Measurements from ENCODE around the gene UBE3D. TPM values are rescaled to one million over a fixed set of nuclear protein-coding genes. Genes with fewer than 3 reads are reported as not detected.
"Not testable (repeated sequence)": the region's sequence is repeated elsewhere in the genome, so short reads cannot be mapped to it uniquely, and the experiment has no call there.

UBE3D gene
- total RNA-seq, 3 donors from 2014 or later (not counting 1 experiment from before 2014, with no cell fraction given) = 6.6 to 7.9 (median 7.2) TPM

GRCh38 chr6:82954356-82954755, 111.3 kb downstream of the UBE3D start:
- no peak for DNase-seq
- no peaks in the 10 kb centered on the region for H3K9me3 Mint-ChIP-seq
- no peaks in the 10 kb centered on the region for H3K9me3 ChIP-seq (ENCODE audit: control insufficient read depth, insufficient read depth, low read length)
- no peaks in the 10 kb centered on the region for H3K4me1 Mint-ChIP-seq
- no peaks in the 10 kb centered on the region for H3K36me3 ChIP-seq (ENCODE audit: control insufficient read depth, insufficient read depth, low read length)
- H3K27ac Mint-ChIP-seq = no peak overlapping the region
- H3K27me3 ChIP-seq (ENCODE audit: control insufficient read depth, insufficient read depth, low read length) = no peaks in the 10 kb centered on the region
- TF ChIP-seq CTCF (IDR thresholded peaks at IDR 0.05) = no peak
- no peak overlapping the region for H3K4me3 Mint-ChIP-seq
- no peaks in the 10 kb centered on the region for H3K36me3 Mint-ChIP-seq
- H3K27me3 Mint-ChIP-seq (ENCODE audit: low read depth in 2 of 2) = no peaks in the 10 kb centered on the region
- no peak overlapping the region for H3K4me3 ChIP-seq (ENCODE audit: low read length)
- no CpG with 5 or more reads among the region's 2 CpGs for WGBS (ENCODE audit: insufficient coverage)
- H3K27ac ChIP-seq (ENCODE audit: low read length) = no peak overlapping the region
- H3K4me1 ChIP-seq (ENCODE audit: control insufficient read depth, insufficient read depth, low read length) = no peaks in the 10 kb centered on the region
- intact Hi-C loops (cut with micrococcal nuclease) = no loop called here
- no peak for ATAC-seq

- intact Hi-C loops (cut with micrococcal nuclease) = no loop called here
- Mint-ChIP-seq H3K27me3 (ENCODE audit: low read depth in 2 of 2) (no peaks in the 10 kb centered on the region), H3K36me3 (no peaks in the 10 kb centered on the region), H3K27ac (no peak overlapping the region), H3K4me1 (no peaks in the 10 kb centered on the region), H3K9me3 (no peaks in the 10 kb centered on the region), H3K4me3 (no peak overlapping the region)
- no peak for TF ChIP-seq CTCF (IDR thresholded peaks at IDR 0.05)
- no peak overlapping the region for H3K27ac ChIP-seq (ENCODE audit: low read length)
- DNase-seq (no peak), ATAC-seq (no peak)
- H3K9me3 ChIP-seq (ENCODE audit: control insufficient read depth, insufficient read depth, low read length) = no peaks in the 10 kb centered on the region
- H3K4me3 ChIP-seq (ENCODE audit: low read length) = no peak overlapping the region
- no peaks in the 10 kb centered on the region for H3K27me3 ChIP-seq (ENCODE audit: control insufficient read depth, insufficient read depth, low read length)
- H3K36me3 ChIP-seq (ENCODE audit: control insufficient read depth, insufficient read depth, low read length) = no peaks in the 10 kb centered on the region
- 68% methylated on average over 4 of the region's 4 CpGs for WGBS (ENCODE audit: insufficient coverage)
- H3K4me1 ChIP-seq (ENCODE audit: control insufficient read depth, insufficient read depth, low read length) = no peaks in the 10 kb centered on the region
Observed at GRCh38 chr6:82953871-82954270, 111.8 kb downstream of the UBE3D start.

GRCh38 chr6:82951935-82952334, 113.7 kb downstream of the UBE3D start:
- ATAC-seq = no peak
- intact Hi-C loops (cut with micrococcal nuclease) = no loop called here
- no peaks in the 10 kb centered on the region for H3K9me3 ChIP-seq (ENCODE audit: control insufficient read depth, insufficient read depth, low read length)
- no peaks in the 10 kb centered on the region for H3K36me3 ChIP-seq (ENCODE audit: control insufficient read depth, insufficient read depth, low read length)
- H3K4me3 Mint-ChIP-seq = no peak overlapping the region
- no peaks in the 10 kb centered on the region for H3K27me3 ChIP-seq (ENCODE audit: control insufficient read depth, insufficient read depth, low read length)
- H3K4me1 ChIP-seq (ENCODE audit: control insufficient read depth, insufficient read depth, low read length) = no peaks in the 10 kb centered on the region
- no peak for TF ChIP-seq CTCF (IDR thresholded peaks at IDR 0.05)
- WGBS (ENCODE audit: insufficient coverage) = no CpG with 5 or more reads among the region's 1 CpG
- no peaks in the 10 kb centered on the region for H3K36me3 Mint-ChIP-seq
- H3K4me1 Mint-ChIP-seq = no peaks in the 10 kb centered on the region
- H3K27ac Mint-ChIP-seq = no peak overlapping the region
- no peak overlapping the region for H3K27ac ChIP-seq (ENCODE audit: low read length)
- no peak for DNase-seq
- H3K9me3 Mint-ChIP-seq = no peaks in the 10 kb centered on the region
- H3K27me3 Mint-ChIP-seq (ENCODE audit: low read depth in 2 of 2) = no peaks in the 10 kb centered on the region
- no peak overlapping the region for H3K4me3 ChIP-seq (ENCODE audit: low read length)

- Mint-ChIP-seq H3K4me1 (no peaks in the 10 kb centered on the region), H3K36me3 (no peaks in the 10 kb centered on the region), H3K4me3 (no peak overlapping the region), H3K27me3 (ENCODE audit: low read depth in 2 of 2) (no peaks in the 10 kb centered on the region), H3K27ac (no peak overlapping the region), H3K9me3 (peaks cover 0 to 2% of the 10 kb centered on the region in 2 donors)
- Histone ChIP-seq H3K4me3 (ENCODE audit: low read length) (no peak overlapping the region), H3K27me3 (ENCODE audit: control insufficient read depth, insufficient read depth, low read length) (no peaks in the 10 kb centered on the region), H3K27ac (ENCODE audit: low read length) (no peak overlapping the region), H3K36me3 (ENCODE audit: control insufficient read depth, insufficient read depth, low read length) (no peaks in the 10 kb centered on the region), H3K9me3 (ENCODE audit: control insufficient read depth, insufficient read depth, low read length) (no peaks in the 10 kb centered on the region), H3K4me1 (ENCODE audit: control insufficient read depth, insufficient read depth, low read length) (no peaks in the 10 kb centered on the region)
- ATAC-seq (no peak), DNase-seq (no peak)
- no peak for TF ChIP-seq CTCF (IDR thresholded peaks at IDR 0.05)
- intact Hi-C loops (cut with micrococcal nuclease) = no loop called here
- 96% methylated on average over 1 of the region's 1 CpG for WGBS (ENCODE audit: insufficient coverage)
Observed at GRCh38 chr6:82951389-82951788, 114.3 kb downstream of the UBE3D start.

GRCh38 chr6:82930915-82931314, 134.7 kb downstream of the UBE3D start:
- peaks cover 16% of the 10 kb centered on the region for H3K9me3 ChIP-seq (ENCODE audit: control insufficient read depth, insufficient read depth, low read length)
- WGBS (ENCODE audit: insufficient coverage) = 100% methylated on average over 3 of the region's 3 CpGs
- H3K27ac Mint-ChIP-seq; H3K4me3 ChIP-seq (ENCODE audit: low read length); H3K27me3 Mint-ChIP-seq (ENCODE audit: low read depth in 2 of 2); H3K4me1 Mint-ChIP-seq; H3K4me1 ChIP-seq (ENCODE audit: control insufficient read depth, insufficient read depth, low read length); DNase-seq; H3K27ac ChIP-seq (ENCODE audit: low read length); H3K4me3 Mint-ChIP-seq; ATAC-seq; H3K36me3 ChIP-seq (ENCODE audit: control insufficient read depth, insufficient read depth, low read length); H3K27me3 ChIP-seq (ENCODE audit: control insufficient read depth, insufficient read depth, low read length); intact Hi-C loops (cut with micrococcal nuclease): not testable (repeated sequence)
- peaks cover 8 to 16% of the 10 kb centered on the region in 2 donors for H3K9me3 Mint-ChIP-seq
- peaks cover 36% of the 10 kb centered on the region for H3K36me3 Mint-ChIP-seq
